A673 (cell line): ENCODE data around the gene PKD1.

Experiments used
- EZH2 ChIP-seq: fragments of 200-600 bp; sonication (generic); IDR thresholded peaks from 2 replicates; pipeline ENCODE4 v1.6.1; 2017; ENCODE audit warnings: borderline replicate concordance, low read depth, mild to moderate bottlenecking, mixed read lengths, antibody characterized with exemption, low read length; ENCODE audit not compliant: poor library complexity, severe bottlenecking
- TF ChIP-seq, protein P1 (sequence below): fragments of 300-800, 200-600 bp; sonication (generic); conservative IDR thresholded peaks from 2 replicates; pipeline ENCODE4 v1.5.1; 2017; ENCODE audit warnings: low read depth, mild to moderate bottlenecking, antibody characterized with exemption, low read length, moderate library complexity, mixed read lengths

DNA sequence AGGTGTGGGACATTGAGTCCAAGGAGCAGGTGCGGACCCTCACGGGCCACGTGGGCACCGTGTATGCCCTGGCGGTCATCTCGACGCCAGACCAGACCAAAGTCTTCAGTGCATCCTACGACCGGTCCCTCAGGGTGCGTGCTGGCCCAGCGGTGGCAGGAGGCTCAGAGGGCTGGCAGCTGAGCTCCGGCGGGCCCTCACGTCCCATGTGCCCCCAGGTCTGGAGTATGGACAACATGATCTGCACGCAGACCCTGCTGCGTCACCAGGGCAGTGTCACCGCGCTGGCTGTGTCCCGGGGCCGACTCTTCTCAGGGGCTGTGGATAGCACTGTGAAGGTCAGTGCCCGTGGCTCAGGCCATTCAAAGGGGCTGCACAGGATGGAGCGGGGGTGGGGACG lies 40.3 kb upstream of the PKD1 start:
- TF ChIP-seq, protein P1, sequence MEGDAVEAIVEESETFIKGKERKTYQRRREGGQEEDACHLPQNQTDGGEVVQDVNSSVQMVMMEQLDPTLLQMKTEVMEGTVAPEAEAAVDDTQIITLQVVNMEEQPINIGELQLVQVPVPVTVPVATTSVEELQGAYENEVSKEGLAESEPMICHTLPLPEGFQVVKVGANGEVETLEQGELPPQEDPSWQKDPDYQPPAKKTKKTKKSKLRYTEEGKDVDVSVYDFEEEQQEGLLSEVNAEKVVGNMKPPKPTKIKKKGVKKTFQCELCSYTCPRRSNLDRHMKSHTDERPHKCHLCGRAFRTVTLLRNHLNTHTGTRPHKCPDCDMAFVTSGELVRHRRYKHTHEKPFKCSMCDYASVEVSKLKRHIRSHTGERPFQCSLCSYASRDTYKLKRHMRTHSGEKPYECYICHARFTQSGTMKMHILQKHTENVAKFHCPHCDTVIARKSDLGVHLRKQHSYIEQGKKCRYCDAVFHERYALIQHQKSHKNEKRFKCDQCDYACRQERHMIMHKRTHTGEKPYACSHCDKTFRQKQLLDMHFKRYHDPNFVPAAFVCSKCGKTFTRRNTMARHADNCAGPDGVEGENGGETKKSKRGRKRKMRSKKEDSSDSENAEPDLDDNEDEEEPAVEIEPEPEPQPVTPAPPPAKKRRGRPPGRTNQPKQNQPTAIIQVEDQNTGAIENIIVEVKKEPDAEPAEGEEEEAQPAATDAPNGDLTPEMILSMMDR, result no peak
- TF ChIP-seq EZH2, result no peak
